Activated CD8-positive, alpha-beta memory T cell treated with anti-CD3 and anti-CD28 coated beads for 36 hours (primary cell): ENCODE data around the gene GOLGA6L2. TPM values are rescaled to one million over a fixed set of nuclear protein-coding genes. Genes with fewer than 3 reads are reported as not detected.
"Not testable (repeated sequence)": the region's sequence is repeated elsewhere in the genome, so short reads cannot be mapped to it uniquely, and the experiment has no call there.

ENCODE experiments used
- CTCF ChIA-PET: fragments of 350-600 bp; sonication (Branson Sonifier 250); formaldehyde crosslinking; loops from one replicate; lab custom pipeline; 2021; ENCODE audit warnings: antibody characterized with exemption; lab: Charles Lee
- POLR2A ChIA-PET: fragments of 350-600 bp; sonication (Branson Sonifier 250); formaldehyde crosslinking; loops from one replicate; lab custom pipeline; 2021; ENCODE audit warnings: antibody characterized with exemption; lab: Charles Lee
- total RNA-seq, 2 experiments: library from RNA; stranded (reverse); gene quantifications; one replicate each; pipeline ENCODE4 v1.2.3, GENCODE V29; 2021

Gene GOLGA6L2
- total RNA-seq, 2 experiments from 2014 or later, result not detected

DNA sequence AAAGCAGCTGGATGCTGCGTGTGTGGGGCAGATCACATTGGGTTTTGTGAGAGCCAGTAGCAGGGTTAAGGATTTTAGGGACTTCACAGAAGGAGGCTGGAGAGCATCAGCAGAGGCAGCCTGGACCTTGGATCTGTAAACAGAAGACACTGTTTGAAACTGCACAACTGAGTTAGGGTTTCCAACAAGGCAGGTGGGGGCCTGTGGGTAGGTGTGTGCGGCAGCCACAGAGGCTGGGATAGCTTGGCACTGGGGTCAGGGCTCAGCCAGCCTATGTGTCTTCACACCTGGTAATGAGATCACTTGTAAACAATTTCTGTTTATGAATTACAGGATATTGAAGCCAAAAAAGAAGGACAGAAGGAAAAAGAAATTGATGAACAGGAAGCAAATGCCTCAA, 12.3 kb downstream of the GOLGA6L2 start:
- POLR2A ChIA-PET, CTCF ChIA-PET: not testable (repeated sequence)

DNA sequence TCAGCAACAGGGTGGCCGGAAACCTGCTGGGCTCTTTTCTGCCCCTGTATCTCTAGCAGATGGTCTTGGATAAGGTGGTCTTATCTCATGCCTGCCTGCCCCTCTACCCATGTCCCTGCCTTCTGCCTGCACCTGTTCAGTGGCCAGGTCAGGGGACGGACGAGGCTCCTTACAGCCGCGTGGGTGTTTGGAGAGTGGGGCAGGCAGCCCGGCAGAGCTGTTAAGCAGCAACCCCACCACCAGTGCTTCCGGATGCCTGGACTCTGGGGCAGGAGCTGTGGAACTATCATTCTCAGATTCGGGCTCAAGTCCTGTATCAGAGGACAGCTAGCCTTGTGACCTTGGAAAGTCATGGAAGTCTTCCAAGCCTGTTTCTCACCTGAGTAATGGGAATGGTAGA, 21.7 kb downstream of the GOLGA6L2 start:
- POLR2A ChIA-PET, CTCF ChIA-PET: not testable (repeated sequence)

DNA sequence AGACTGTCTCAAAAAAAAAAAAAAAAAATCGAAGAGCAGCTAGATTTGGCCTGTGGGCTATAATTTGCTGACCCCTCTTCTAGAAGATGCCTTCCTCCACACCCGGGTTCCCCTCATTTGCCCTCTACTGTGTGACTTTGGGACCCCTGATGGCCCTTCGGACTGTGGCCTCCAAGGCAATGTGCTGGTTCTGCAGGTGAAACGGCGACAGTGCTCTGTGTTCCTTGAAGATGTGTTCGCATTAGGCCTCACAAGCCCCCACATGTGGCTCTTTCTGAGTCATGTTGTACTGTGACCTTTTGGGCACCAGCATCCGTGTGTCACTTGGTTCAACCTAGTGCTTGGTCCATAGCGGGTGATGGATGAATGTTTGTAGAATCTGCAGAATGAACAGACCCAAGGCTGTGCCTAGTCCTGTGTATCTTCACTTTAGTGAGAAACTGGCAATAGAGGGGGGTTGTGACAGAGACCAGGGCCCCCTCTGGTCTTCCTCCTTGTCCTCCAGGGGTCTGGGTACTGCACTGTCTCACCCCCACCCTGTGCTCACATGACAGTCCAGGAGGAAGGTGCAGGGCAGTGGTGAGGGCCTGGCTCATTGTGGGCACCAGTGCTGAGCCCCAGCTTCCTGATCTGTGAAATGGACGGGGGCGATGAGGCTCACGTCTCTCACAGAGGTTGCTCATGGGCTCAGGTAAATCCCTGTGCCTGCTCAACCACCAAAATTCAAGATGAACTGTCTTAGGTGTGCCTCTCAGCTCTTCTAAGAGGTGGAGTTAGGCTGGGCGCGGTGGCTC, 22.7 kb downstream of the GOLGA6L2 start:
- CTCF ChIA-PET, result no interaction called here
- POLR2A ChIA-PET, result no interaction called here

DNA sequence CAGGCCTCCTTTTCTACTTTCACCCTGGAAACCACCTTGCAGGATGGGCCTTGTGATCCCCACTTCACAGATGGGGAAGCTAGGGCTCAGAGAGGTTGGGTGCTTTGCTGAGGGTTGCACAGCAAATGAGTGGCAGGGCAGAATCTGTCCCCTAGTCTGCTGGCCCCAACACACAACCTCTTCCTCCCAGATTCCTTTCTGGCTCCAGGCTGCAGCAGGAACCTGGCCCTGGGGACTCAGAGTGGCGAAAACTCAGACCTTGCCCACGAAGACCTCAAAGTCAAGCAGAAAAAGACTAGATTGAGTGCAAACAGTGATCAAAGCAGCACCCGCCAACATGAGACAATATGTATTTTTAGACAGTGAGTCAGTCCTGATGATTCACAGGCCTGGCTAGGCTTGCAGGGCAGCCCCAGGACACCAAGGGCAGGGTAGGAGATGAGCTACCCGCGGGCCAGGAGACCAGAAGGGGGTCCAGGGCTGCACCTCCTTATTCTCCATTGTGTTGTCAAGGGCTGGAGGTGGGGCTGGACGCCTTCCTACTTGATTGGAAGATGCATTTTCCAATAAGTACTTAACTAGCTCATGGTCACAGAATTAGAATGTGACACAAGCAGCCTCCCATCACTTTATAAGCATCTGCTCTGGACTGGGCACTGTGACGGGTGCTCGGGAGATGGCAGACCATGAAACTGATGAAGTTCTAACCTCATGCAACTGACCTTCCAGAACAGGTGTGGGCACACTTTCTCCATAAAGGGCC, 23.9 kb downstream of the GOLGA6L2 start:
- CTCF ChIA-PET, result no interaction called here
- POLR2A ChIA-PET, result no interaction called here

DNA sequence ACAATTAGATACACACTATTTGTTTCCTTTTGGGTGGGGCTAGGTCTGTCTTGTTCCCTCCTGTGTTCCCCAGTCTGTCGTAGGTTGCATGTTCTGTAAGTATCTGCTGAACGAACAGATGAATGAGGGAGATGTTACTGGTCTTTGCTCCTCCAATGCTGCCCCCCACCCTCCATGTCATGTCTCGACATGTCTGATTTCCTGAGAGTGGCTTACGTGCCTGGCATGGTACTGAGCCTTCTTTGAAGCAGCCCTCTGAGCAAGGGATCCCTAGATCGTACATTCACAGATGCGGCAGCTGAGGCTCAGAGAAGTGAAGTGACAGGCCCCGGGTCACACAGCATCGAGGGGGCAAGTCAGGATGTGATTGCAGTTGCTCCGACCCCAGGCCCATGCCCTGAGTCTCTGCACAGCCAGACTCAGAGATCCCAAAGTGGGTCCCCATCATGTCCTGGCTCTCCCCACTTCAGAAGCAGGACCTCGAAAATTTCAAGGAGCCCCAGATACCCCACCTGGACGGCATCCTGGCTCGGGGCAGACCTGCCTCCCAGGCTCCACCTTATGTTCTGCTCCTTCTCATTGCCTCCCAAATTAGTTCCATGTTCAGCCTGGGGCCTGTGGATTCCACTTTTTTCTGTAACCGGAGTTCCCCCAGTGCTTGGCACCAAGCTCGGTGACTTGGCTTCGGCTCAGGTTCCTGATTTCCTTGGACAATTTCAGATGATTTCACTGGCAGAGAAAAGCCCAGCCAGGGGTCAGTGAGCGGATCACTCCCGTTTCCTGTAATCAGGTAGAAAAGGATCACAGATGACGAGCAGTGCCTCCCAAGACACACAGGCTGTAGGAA, 24.7 kb downstream of the GOLGA6L2 start:
- POLR2A ChIA-PET, result no interaction called here
- CTCF ChIA-PET, result no interaction called here

DNA sequence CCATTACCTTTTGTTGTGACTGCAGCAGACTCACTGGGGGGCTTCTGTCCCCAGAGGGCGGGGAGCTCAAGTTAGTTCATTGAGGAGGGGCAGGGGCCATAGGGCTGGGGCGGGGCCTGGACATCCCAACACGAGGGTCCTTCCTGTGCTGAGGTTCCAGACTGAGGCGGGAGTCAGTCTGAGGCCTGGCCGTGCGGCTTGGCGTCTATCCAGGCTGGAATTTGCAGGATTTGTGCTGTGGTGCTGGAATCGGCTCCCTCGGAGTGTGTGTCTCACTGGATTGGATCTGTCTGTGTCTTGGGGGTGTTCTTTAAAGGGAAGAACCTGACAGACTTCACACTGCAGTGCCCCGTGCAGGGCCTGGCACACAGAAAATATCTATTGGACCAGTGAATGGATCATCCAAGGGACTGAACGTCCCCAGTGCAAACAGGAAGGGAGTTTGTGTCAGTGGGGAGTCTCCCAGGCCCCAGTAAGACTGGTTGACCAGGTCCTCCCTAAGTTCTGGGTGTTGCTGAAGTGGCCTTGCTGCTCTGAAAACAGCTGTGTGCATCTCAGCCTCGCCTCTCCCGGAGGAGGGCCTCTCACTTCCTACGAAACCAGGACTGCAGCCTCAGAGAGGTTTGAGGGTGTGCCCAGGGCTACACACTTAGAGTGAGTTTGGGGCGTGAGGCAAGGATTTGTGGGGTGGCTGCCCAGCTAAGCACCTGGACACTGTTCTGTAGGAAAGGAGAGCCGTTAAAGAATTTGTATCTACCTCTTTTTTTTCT, 26.1 kb downstream of the GOLGA6L2 start:
- CTCF ChIA-PET, result no interaction called here

DNA sequence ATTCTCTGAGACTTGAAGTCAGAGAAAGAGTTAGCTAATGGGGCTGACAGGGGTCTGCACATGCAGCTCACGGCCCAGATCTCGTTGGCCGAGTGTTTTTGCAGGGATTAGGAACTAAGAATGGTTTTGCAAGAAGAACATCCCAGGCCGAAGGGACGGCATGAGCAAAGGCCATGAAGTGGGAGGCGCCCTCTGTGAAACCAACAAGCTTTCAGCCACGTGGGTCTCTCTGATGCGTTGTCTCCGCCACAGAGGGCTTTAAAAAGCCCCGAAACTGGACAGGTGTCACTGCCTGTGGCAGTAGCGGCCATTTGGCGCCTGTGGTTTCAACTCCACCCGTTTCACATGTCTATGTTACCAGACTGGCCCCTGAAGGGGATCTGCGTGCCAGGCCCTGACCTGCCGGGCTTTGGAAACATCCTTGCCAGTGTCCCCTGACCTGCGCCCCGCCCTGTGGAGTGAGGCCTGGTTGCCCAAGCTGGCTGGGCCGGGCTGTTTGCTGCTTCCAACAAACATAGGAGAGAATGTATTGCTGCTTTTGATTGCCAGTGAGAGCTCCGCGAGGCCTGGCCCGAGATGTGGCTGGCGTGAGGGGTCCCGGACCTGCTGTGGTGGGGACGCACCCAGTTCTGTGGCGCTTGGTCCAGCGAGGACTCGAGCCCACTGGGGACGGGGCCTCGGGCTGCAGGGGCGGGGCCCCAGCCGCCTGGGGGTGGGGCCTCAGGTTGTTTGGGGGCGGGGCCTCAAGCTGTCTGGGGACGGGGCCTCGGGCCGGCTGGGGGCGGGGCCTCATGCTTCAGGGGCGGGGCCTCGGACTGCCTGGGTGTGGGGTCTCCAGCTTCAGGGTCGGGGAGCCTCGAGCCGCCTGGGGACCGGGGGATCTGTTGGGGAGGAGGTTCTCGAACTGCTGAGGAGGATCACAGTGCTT, 30.4 kb downstream of the GOLGA6L2 start:
- ChIA-PET POLR2A (no interaction called here), CTCF (no interaction called here)

More for the DNA sequence above, 26.1 kb downstream of the GOLGA6L2 start:
- POLR2A ChIA-PET, result interaction anchor here (0.7 kb wide), 1 partner anchor 28 kb away, joined by 6 read pairs; no protein-coding TSS in a partner anchor

DNA sequence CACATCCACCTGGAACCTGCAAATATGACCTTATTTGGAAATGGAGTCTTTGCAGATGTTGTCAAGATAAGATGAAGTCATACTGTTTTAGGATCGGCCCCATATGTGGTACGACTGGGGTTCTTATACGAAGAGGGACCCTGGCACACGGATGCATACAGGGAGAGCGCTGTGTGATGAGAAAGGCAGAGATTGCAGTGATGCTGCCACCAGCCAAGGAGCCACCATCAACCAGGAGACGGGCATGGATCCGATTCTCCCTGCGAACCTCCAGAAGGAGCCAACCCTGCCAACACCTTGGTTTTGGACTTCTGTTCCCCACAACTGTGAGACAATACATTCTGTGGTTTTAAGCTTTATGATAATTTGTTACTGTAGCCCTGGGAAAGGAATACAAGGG, 31.2 kb downstream of the GOLGA6L2 start:
- CTCF ChIA-PET, POLR2A ChIA-PET: not testable (repeated sequence)

DNA sequence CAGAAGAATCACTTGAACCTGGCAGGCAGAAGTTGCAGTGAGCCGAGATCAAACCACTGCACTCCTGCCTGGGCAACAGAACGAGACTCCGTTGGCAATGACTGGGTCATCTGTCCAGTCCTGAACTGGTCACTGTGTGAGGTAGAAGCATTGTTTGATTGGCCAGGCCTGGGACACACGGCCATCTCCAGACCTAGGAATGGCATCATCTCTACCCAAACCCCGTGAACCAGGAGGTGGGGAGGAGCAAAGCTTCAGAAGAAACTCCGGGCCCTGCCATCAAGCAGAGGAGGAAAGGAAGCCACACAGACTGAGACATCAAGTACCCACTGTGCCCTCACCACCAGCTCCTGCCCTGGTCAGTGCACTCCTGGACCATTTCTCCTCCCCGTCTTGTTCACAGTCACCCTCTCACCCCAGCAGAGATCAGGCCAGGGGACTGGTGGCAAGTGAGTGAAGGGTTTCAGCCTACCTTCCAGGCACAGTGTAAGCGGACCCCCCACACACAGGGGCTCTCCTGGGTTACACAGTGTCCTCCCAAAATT, 31.6 kb downstream of the GOLGA6L2 start:
- ChIA-PET CTCF (no interaction called here), POLR2A (no interaction called here)

DNA sequence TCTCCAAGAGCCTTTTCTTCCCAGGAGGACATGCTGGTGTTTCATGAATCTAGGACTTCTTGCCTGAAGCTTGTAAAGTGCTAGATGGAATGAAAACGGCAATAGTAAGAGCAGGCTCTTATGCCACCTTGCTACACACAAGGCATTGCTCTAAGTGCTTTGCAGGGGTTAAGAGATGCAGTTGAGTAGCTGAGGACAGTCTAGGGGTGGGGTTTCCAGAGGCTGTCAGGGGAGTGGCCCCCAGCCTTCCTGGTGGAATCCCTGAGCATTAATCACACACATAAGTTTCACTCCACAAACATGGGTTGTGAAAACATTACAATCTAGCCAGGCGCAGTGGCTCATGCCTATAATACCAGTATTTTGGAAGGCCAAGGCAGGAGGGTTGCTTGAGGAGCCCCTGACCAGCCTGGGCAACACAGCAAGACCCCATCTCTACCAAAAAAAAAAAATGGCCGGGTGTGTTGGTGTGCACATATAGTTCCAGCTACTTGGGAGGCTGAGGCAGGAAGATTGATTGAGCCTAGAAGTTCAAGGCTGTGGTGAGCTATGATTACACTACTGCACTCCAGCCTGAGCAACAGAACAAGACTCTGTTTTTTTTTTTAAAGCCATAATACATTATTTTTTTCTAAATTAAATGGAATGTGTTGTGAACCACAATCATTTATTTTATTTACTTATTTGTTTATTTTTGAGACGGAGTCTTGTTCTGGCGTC, 34.0 kb downstream of the GOLGA6L2 start:
- CTCF ChIA-PET, POLR2A ChIA-PET: not testable (repeated sequence)

DNA sequence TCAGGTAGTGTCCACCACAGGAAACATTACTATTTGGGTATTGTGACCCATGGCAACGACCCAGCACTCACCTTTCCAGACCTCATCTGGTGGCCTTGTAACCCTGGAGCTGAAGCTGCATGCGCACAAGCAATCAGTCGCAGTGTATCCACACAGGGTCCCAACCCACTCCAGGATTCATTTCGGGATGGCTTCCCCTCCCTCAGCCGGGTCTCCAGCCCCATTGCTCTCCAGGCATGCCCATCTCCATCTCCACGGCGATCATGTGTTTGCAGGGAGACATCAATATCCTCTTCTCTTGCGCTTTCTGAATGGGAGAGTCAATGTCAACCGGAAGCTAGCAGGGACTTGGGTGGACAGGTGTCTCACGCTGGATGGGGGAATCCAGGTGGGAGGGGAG, 35.2 kb downstream of the GOLGA6L2 start:
- POLR2A ChIA-PET, result no interaction called here
- CTCF ChIA-PET, result no interaction called here

DNA sequence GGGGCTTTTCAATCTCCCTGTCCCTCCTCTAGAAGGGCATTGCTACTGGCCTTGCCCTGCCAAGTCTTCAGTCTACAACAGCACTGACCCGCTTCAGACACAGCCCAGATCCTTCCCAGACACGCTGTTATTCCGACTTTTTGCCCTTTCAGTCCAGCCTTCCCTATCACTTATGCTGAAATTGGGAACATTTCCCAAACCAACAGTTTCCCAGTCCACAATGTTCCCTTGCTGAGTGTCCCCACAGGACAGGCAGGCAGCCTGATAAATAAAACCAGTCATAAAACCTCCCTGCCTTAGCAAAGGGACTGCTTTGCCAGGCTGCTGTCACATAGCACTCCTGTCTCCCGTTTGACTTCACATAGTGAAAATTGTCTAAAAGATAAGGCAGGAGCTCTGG, 43.5 kb downstream of the GOLGA6L2 start:
- ChIA-PET CTCF (no interaction called here), POLR2A (no interaction called here)

DNA sequence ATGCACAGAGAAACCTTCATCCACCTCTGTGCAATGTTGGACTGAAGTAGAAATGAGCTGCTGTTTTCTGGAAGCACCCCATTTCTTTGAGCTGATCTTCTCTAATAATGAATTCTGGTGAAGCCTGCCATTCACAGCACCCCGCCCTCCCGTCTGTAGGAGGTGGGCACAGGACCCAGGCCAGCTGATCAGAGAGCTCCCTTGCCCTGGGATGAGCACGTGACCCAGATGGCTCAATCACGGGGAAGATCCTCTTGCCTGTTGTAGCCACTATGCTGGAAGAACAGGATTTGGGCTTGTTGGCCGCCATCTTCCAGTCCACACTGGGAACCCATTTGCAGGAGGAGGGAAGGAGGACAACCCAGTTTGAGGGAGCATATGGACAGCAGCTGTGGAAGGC, 44.5 kb downstream of the GOLGA6L2 start:
- CTCF ChIA-PET, result no interaction called here

DNA sequence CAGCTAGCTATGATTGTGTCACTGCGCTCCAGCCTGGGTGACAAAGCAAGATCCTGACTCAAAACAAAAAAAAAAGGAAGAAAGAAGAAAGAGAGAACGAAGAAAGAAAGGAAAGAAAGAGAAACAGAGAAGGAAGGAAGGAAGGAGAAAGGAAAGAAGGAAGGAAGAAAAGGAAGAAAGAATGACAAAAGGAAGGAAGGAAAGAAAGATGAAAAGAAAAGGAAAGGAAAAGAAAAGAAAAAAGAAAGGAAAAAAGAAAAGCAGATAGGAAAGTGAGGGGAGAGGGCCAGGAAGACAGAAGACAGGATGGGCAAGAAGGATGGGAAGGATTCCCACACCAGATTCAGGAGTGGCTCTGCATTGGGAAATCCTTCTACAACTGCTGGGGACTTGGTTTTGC, 44.9 kb downstream of the GOLGA6L2 start:
- ChIA-PET POLR2A (no interaction called here), CTCF (no interaction called here)

More for the DNA sequence above, 44.5 kb downstream of the GOLGA6L2 start:
- POLR2A ChIA-PET, result no interaction called here

DNA sequence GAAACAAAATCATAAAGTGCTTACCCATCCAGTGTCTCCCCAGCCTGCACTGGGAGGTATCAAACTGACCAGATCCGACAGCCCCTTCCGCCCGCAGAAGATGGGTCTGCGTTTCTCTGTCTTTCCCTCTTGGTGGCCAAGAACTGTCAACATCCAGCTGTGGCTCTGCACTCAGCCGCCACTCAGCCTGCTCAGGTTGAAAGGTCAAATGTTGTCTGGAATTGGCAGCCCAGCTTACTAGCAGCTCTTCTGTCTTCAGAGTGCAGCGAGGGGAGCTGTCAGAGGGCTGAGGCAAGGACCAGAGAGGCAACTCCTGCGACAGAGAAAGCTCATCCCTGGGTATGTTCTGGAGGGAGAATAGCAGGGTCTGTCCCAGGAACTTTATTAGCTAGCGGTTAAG, 45.4 kb downstream of the GOLGA6L2 start:
- POLR2A ChIA-PET, result no interaction called here
- CTCF ChIA-PET, result no interaction called here

DNA sequence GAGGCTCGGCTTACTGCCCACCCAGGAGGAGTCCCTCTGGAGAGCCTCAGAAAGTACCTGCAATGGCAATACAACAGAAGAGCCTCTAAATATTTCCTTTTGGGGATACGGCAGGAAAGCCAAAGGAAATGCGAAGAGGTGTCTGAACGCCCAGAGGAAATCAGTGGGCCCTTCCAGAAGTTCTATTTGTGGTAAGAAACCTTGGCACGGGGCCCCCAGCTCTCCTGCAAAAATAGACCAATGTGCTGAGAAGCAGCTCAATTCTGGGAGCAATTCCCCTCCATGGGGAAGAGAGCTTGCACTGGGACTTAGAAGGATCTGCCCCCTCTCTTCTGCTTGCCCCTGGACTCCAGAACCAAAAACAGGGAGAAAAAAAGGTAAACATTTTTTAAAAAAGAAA, 47.8 kb downstream of the GOLGA6L2 start:
- CTCF ChIA-PET, POLR2A ChIA-PET: not testable (repeated sequence)

DNA sequence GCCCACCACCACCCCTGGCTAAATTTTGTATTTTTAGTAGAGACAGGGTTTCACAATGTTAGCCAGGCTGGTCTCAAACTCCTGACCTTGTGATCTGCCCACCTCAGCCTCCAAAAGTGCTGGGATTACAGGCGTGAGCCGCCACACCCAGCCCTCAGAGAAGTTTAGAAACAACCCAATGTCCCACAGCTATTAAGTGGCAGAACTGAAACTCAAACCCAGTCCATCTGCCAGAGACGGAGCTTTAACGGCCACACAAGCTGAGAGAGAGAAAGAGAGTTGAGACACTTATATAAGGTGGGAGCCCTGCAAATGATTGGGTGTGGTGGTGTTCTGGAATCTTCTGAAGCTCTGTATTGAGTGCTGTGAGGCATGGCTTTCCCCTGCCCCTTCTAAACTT, 48.7 kb downstream of the GOLGA6L2 start:
- CTCF ChIA-PET, POLR2A ChIA-PET: not testable (repeated sequence)
